A549 (cell line): ENCODE measurements around the gene ATP1A3. TPM values are rescaled to one million over a fixed set of nuclear protein-coding genes. Genes with fewer than 3 reads are reported as not detected.
A peak's percentile ranks its signal among the peaks of the same experiment; 100 is the strongest.
"Not testable (repeated sequence)": the region's sequence is repeated elsewhere in the genome, so short reads cannot be mapped to it uniquely, and the experiment has no call there.

Experiments
- ATAC-seq, 2 experiments: fragments of 200-7000 bp in 1 of 2; fragments of >200 bp in 1 of 2; cut with Nextera tagmentation in 1 of 2; cut with Tn5 transposase in 1 of 2; 3 replicates each; pipeline versions ENCODE4 v1.8.0 to v1.9.1; 2018 to 2020; ENCODE audit warnings: mild to moderate bottlenecking in 1 of 2, moderate library complexity in 1 of 2
- CTCF ChIA-PET: fragments of 300-600 bp; sonication (Branson Sonifier 250); formaldehyde crosslinking; extraction: SDS; loops from one replicate; lab custom pipeline; 2021; ENCODE audit warnings: antibody characterized with exemption, inconsistent platforms; lab: Yijun Ruan, JAX
- POLR2A ChIA-PET: fragments of 350-600 bp; formaldehyde crosslinking; extraction: SDS; loops from one replicate; lab custom pipeline; 2021; ENCODE audit warnings: antibody characterized with exemption, inconsistent platforms; lab: Yijun Ruan, JAX
- DNase-seq, 2 experiments: peaks; one replicate each; pipeline versions ENCODE4 v3.0.0 to v3.0.0-alpha.2; 2011 to 2016; ENCODE audit warnings: low read depth in 1 of 2, low spot score in 1 of 2
- FAIRE-seq: peaks from 2 replicates; lab custom pipeline; 2011; peaks lifted over from hg19 to GRCh38; lab: Jason Lieb, UNC
- H3K27ac ChIP-seq, 2 experiments: fragments of >200 bp; sonication (Bioruptor Twin); formaldehyde crosslinking; 3 replicates each; pipeline ENCODE4 v1.5.1; 2016 to 2017
- H3K4me1 ChIP-seq: fragments of >200 bp; sonication (Bioruptor Twin); formaldehyde crosslinking; 3 replicates; pipeline ENCODE4 v1.6.1; 2016
- H3K4me2 ChIP-seq: fragments of >200 bp; sonication (Bioruptor Twin); formaldehyde crosslinking; 3 replicates; pipeline ENCODE4 v1.6.1; 2016
- H3K4me3 ChIP-seq: fragments of >200 bp; sonication (Bioruptor Twin); formaldehyde crosslinking; 3 replicates; pipeline ENCODE4 v1.5.1; 2016
- H3K9me3 ChIP-seq: fragments of >200 bp; sonication (Bioruptor Twin); formaldehyde crosslinking; 3 replicates; pipeline ENCODE4 v1.6.1; 2016
- BCL3 ChIP-seq: fragments of >200 bp; sonication (Bioruptor Twin); formaldehyde crosslinking; IDR thresholded peaks from 3 replicates; pipeline ENCODE4 v1.6.1; 2016
- BHLHE40 ChIP-seq: IDR thresholded peaks from 2 replicates; pipeline ENCODE4 v1.6.1; 2012; ENCODE audit warnings: low read depth, low read length, inconsistent platforms
- CEBPB ChIP-seq, 2 experiments: fragments of >200 bp in 1 of 2; sonication (Bioruptor Twin) in 1 of 2; formaldehyde crosslinking in 1 of 2; IDR thresholded peaks; 2 replicates each; pipeline ENCODE4 v1.6.1; 2012 to 2016
- CTCF ChIP-seq: fragments of >200 bp; sonication (Bioruptor Twin); formaldehyde crosslinking; IDR thresholded peaks from 3 replicates; pipeline ENCODE4 v1.5.1; 2016
- ELK1 ChIP-seq: fragments of 150-350 bp; IDR thresholded peaks from 2 replicates; pipeline ENCODE4 v1.6.1; 2014; ENCODE audit warnings: low read depth, mild to moderate bottlenecking, low read length
- FOSL2 ChIP-seq, 2 experiments: fragments of 450-650 bp in 1 of 2; fragments of >200 bp in 1 of 2; sonication (Bioruptor Twin) in 1 of 2; formaldehyde crosslinking; IDR thresholded peaks; 2 replicates each; pipeline versions ENCODE4 v1.5.0 to v1.6.1; 2016 to 2020; ENCODE audit warnings: mild to moderate bottlenecking in 1 of 2, moderate library complexity in 1 of 2
- GATA3 ChIP-seq: IDR thresholded peaks from 2 replicates; pipeline ENCODE4 v1.6.1; 2012; ENCODE audit warnings: borderline replicate concordance
- KDM5A ChIP-seq: fragments of 200-600 bp; sonication (generic); IDR thresholded peaks from 2 replicates; pipeline ENCODE4 v1.6.1; 2016; ENCODE audit warnings: antibody characterized with exemption, mild to moderate bottlenecking
- MAFK ChIP-seq: fragments of 450-650 bp; IDR thresholded peaks from 2 replicates; pipeline ENCODE4 v1.6.1; 2014; ENCODE audit not compliant: partially characterized antibody
- MAZ ChIP-seq: fragments of 150-350 bp; IDR thresholded peaks from 2 replicates; pipeline ENCODE4 v1.6.1; 2014; ENCODE audit warnings: antibody characterized with exemption, low read depth, low read length, borderline replicate concordance
- NFE2L2 ChIP-seq: fragments of 150-350 bp; conservative IDR thresholded peaks from 2 replicates; pipeline ENCODE4 v1.6.1; 2014; ENCODE audit warnings: low read length
- NR3C1 ChIP-seq: fragments of >200 bp; sonication (Bioruptor Twin); formaldehyde crosslinking; IDR thresholded peaks from 3 replicates; pipeline ENCODE4 v1.6.1; 2017
- RAD21 ChIP-seq, 2 experiments: fragments of >200 bp in 1 of 2; sonication (Bioruptor Twin) in 1 of 2; formaldehyde crosslinking in 1 of 2; IDR thresholded peaks in 1 of 2; conservative IDR thresholded peaks in 1 of 2; 2 replicates in 1 of 2; 3 replicates in 1 of 2; pipeline ENCODE4 v1.6.1; 2012 to 2018; ENCODE audit warnings: inconsistent platforms in 1 of 2
- RFX5 ChIP-seq: fragments of 450-650 bp; IDR thresholded peaks from 2 replicates; pipeline ENCODE4 v1.7.1; 2014; ENCODE audit warnings: antibody characterized with exemption, mild to moderate bottlenecking, moderate library complexity
- SMC3 ChIP-seq: fragments of >200 bp; sonication (Bioruptor Twin); formaldehyde crosslinking; IDR thresholded peaks from 3 replicates; pipeline ENCODE4 v1.6.1; 2018; ENCODE audit warnings: inconsistent platforms
- ZNF302 ChIP-seq: fragments of 250-450 bp; sonication (Bioruptor Pico); IDR thresholded peaks from 2 replicates; pipeline ENCODE4 v1.9.0; 2021; ENCODE audit warnings: inconsistent platforms, mild to moderate bottlenecking, moderate library complexity
- WGBS: methylation state at CpG from one replicate; pipeline ENCODE4 v1.1.6; 2017; ENCODE audit errors: missing lambda C conversion rate; 5-methylcytosine and 5-hydroxymethylcytosine counted together
- polyA plus RNA-seq, 4 experiments: library from polyadenylated mRNA; depleted of rRNA in 3 of 4; stranded (reverse); fragments of >200 nt; fragmentation: RNase III in 1 of 4; extraction: RNeasy Plus Mini Kit Qiagen cat#74134 plus additional on column Dnase treatment in 1 of 4; gene quantifications; 2 replicates in 3 of 4; 3 replicates in 1 of 4; pipeline ENCODE4 v1.2.3, GENCODE V29; 2011 to 2017
- TF ChIP-seq, protein P1 (sequence below): fragments of 450-650 bp; IDR thresholded peaks from 2 replicates; pipeline ENCODE4 v1.6.1; 2014; ENCODE audit warnings: antibody characterized with exemption
- TF ChIP-seq, protein P2 (sequence below): IDR thresholded peaks from 2 replicates; pipeline ENCODE4 v1.6.1; 2012

Gene ATP1A3
- polyA plus RNA-seq, 2 of the 4 experiments (the other 2 are of a cell fraction): 0.67 to 3.7 TPM

DNA sequence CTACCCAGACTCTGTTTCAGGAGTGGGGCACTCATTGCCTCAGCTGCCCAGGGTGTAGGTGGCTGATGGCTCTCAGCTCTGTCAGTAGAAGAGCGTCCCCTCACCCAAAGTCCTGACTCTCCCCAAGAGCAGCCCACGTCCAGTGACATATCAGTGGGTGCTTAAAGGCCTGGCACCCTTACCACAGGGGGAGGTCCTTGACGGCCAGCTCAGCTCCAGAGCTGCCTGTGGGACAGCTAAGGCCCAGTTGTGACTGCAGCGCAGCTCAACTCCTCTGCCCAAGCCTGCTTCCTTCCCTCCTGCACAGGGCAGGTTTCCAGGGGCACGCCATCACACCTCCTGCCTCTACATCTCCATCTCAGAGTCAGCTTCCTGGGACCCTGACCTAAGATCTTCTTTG is 43.6 kb upstream of the ATP1A3 start:
- Histone ChIP-seq H3K9me3 (no peaks in the 10 kb centered on the region), H3K27ac (no peak overlapping the region), H3K4me3 (no peak overlapping the region), H3K4me2 (no peak overlapping the region), H3K4me1 (peaks cover 5% of the 10 kb centered on the region; the same call in 1 of the 3 replicates)
- no peak for TF ChIP-seq NFE2L2
- no peak for TF ChIP-seq GATA3
- no peak for TF ChIP-seq KDM5A
- no peak for TF ChIP-seq RFX5
- TF ChIP-seq BHLHE40: no peak
- no peak for TF ChIP-seq NR3C1
- TF ChIP-seq, protein P1, sequence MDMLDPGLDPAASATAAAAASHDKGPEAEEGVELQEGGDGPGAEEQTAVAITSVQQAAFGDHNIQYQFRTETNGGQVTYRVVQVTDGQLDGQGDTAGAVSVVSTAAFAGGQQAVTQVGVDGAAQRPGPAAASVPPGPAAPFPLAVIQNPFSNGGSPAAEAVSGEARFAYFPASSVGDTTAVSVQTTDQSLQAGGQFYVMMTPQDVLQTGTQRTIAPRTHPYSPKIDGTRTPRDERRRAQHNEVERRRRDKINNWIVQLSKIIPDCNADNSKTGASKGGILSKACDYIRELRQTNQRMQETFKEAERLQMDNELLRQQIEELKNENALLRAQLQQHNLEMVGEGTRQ: no peak
- TF ChIP-seq CTCF: no peak
- no peak for TF ChIP-seq MAZ
- TF ChIP-seq RAD21 (conservative IDR thresholded peaks at IDR 0.05 in 1 of 2, IDR thresholded peaks at IDR 0.05 in 1 of 2): no peak
- no peak for TF ChIP-seq ZNF302 (CRISPR knock-in tag)
- TF ChIP-seq, protein P2, sequence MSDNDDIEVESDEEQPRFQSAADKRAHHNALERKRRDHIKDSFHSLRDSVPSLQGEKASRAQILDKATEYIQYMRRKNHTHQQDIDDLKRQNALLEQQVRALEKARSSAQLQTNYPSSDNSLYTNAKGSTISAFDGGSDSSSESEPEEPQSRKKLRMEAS: no peak
- no peak for TF ChIP-seq ELK1
- no peak for TF ChIP-seq BCL3
- ChIA-PET POLR2A (interaction anchor here (0.6 kb wide), 1 partner anchor 1433 kb away, joined by 3 read pairs; no protein-coding TSS in a partner anchor), CTCF (interaction anchor here (0.6 to 25.7 kb wide), 9 partner anchors 9 to 201 kb away, joined by 3 to 344 read pairs (median 9); partner anchors contain the start of genes ATP1A3, DEDD2 and RABAC1)
- WGBS: 57% methylated on average over 5 of the region's 5 CpGs
- ATAC-seq (no peak), DNase-seq (no peak), FAIRE-seq (no peak)

DNA sequence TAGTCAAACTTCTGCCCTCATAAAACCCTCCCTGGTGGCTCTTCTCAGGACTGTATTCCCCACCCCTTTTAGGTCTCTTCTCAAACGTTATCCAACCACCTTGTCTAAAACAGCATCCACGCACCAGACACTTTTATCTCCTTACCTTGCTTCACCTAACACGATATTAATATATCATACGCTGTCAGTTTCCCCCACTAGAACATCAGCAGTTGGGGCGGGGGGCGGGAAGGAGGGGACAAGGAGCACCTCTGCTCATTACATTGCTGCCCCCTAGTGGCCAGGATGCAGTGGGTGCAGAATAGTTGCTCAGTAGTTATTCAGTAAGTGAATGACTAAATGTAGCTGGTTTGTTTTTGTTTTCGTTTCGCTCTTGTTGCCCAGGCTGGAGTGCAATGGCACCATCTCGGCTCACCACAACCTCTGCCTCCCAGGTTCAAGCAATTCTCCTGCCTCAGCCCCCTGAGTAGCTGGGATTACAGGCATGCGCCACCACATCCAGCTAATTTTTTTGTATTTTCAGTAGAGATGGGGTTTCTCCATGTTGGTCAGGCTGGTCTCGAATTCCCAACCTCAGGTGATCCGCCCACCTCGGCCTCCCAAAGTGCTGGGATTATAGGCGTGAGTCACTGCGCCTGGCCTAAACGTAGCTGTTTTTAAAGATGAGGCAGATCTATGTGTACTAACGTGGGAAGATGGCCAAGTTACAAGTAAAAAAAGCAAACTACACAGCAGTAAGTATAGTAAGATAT is 40.8 kb upstream of the ATP1A3 start:
- H3K27ac ChIP-seq: peak overlapping the region in 1 of 2 experiments; percentile 68; a peak in 3 of 6 replicates
- ChIA-PET CTCF (interaction anchor here (0.6 to 25.7 kb wide), 52 partner anchors 10 to 578 kb away, joined by 3 to 344 read pairs (median 4); partner anchors contain the start of genes ATP1A3, CEACAM3, GRIK5 and RABAC1), POLR2A (interaction anchor here (0.5 to 1.3 kb wide), 4 partner anchors 65 to 174 kb away, joined by 3 to 7 read pairs (median 4); partner anchors contain the start of genes RABAC1 and RPS19)
- peak overlapping the region; percentile 43 for H3K4me3 ChIP-seq
- ATAC-seq (peak; percentile 84 to 93), FAIRE-seq (peak; percentile 97)
- H3K9me3 ChIP-seq; TF ChIP-seq FOSL2 (IDR thresholded peaks at IDR 0.05): not testable (repeated sequence)
- 0 out of 2 replicates have a peak, but pooled peaks have one; percentile 54 for TF ChIP-seq MAZ
- TF ChIP-seq CEBPB (IDR thresholded peaks at IDR 0.05): peak in 1 of 2 experiments; percentile 9; a peak in 1 of 4 replicates
- TF ChIP-seq MAFK: peak; percentile 12
- peak; percentile 84 to 85 for TF ChIP-seq RAD21 (conservative IDR thresholded peaks at IDR 0.05 in 1 of 2, IDR thresholded peaks at IDR 0.05 in 1 of 2)
- TF ChIP-seq CTCF: peak; percentile 99
- peak; percentile 71 for TF ChIP-seq SMC3
- peak; percentile 58 for TF ChIP-seq FOSL2 (CRISPR knock-in tag; IDR thresholded peaks at IDR 0.05)
- TF ChIP-seq, all 56 proteins: peak for 7; not testable (repeated sequence) for 49
- H3K4me1 ChIP-seq: not testable (repeated sequence)
- peak; percentile 91 to 99 for DNase-seq
- WGBS: 8% methylated on average over 17 of the region's 17 CpGs
- peak overlapping the region; percentile 91 for H3K4me2 ChIP-seq
